Measurements from ENCODE around the gene EMILIN2.

- TF ChIP-seq CTCF (IDR thresholded peaks at IDR 0.05) = no peak
- no peak for TF ChIP-seq POLR2A (IDR thresholded peaks at IDR 0.05)
Measured at GRCh38 chr18:2914881-2915240, 68.1 kb downstream of the EMILIN2 start.

Data from thyroid gland (tissue), 4 donors.